GM12874 (cell line): ENCODE data around the gene IL13RA1.

ENCODE experiments used
- CTCF ChIP-seq: IDR thresholded peaks from 2 replicates; pipeline ENCODE4 v1.5.1; 2011; ENCODE audit warnings: low read depth, mild to moderate bottlenecking, control low read depth, low read length, moderate library complexity; ENCODE audit not compliant: insufficient read depth

IL13RA1 gene

DNA sequence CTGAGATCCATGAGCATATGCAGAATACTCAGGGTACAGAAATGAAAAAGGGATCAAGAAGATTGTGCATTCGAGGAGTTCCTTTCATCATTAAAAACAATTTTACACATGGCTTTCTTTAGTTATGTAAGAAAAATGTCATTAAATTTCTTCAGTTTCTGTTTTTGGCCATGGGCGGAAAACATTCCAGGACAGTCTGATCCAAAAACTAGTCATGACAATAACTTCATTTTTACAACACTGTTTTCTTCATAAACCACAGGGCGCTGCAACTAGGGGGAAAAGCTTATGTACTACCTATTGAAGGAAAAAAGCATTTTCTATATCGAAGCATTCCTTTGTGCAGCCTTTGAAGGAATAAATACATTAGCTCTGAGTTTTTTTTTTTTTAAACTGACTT lies 28.2 kb downstream of the IL13RA1 start:
- no peak for TF ChIP-seq CTCF

DNA sequence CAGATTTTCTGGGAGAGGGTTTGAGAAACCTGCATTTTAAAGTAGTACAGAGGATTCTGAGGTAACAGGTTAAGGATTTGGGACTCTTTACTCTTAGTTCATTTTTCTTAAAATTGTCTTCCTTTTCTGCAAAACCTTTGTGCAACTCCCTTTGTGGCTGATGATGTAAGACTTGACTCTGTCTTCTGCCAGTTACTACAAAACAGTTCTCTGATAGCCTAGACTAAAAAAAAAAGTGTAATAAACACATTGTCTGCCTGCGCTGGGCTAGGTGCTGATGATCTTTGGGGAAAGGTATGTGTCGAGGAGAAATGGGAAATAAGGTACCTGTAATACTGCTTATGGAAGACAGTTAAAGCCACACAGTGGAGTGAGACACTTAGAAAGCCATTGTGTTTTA lies 28.7 kb downstream of the IL13RA1 start:
- TF ChIP-seq CTCF, result no peak

DNA sequence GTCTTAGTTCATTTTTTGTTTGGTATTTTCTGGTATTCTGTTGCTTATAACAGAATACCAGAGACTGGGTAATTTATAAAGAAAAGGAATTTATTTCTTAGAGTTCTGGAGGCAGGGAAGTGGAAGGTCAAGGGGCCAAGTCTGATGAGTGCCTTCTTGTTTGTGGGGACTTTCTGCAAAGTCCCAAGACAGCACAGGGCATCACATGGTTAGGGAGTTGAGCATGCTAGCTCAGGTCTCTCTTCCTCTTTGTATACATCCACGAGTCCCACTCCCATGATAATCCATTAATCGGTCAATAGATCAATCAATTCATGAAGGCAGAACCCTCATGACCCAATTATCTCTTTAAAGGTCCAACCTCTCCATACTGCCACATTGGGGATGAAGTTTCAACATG lies 31.1 kb downstream of the IL13RA1 start:
- no peak for TF ChIP-seq CTCF

DNA sequence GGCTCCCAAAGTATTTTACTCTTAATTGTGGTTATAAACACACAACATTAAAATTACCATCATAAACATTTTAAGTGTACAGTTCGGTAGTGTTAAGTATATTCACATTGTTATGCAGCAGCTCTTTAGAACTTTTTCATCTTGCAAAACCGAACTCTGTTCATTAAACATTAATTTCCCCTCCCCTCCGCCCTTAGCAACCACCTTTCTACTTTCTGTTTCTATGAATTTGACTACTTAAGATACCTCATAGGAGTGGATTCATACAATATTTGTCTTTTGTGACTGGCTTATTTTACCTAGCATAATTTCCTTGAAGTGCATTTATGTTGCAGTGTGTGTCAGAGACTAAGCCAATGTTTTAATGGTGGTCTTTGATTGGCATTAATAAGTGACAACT lies 32.6 kb downstream of the IL13RA1 start:
- TF ChIP-seq CTCF, result no peak

GRCh38 chrX:118761939-118762707 lies 34.7 kb downstream of the IL13RA1 start:
- TF ChIP-seq CTCF, result no peak

DNA sequence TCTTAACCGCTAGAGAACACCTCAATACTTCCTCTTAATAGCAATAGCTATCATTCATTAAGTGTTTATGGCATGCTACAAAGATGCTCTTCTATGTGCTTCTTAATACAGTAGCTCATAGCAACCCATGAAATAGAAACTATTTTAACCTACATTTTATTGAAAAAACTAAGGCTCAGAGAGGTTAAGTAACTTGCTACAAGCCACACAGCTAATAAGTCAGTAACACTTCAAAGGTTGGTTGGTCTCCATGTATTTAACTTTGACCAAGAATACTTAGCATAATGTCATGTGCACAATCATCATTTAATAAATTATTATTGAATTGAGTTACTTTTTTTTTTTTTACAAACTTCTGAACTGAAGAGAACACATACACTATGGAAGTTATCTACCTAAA lies 36.1 kb downstream of the IL13RA1 start:
- no peak for TF ChIP-seq CTCF

DNA sequence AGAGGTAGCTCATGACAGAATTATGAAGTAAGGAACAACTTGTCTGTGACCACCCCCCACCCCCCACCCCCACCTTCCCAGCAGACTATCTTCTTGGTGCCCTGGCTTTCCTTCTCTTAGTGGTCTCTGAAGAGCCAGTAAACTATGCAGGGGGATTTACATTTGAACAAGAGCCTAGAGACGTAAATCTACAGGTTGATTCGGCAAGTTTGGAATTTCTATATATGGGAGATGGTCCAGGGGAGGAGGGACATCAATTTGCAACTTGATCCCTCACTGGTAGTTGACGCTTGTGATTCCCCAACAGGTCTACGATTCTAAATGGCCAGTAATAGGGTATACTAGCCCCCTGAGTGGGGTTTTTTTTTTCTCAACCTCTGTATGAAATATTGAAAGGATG lies 36.7 kb downstream of the IL13RA1 start:
- no peak for TF ChIP-seq CTCF
